ENCODE results near the gene DOCK8. TPM values are rescaled to one million over a fixed set of nuclear protein-coding genes. Genes with fewer than 3 reads are reported as not detected.

Gene DOCK8
- total RNA-seq, 1 donor from 2014 or later = 83.4 TPM

DNA sequence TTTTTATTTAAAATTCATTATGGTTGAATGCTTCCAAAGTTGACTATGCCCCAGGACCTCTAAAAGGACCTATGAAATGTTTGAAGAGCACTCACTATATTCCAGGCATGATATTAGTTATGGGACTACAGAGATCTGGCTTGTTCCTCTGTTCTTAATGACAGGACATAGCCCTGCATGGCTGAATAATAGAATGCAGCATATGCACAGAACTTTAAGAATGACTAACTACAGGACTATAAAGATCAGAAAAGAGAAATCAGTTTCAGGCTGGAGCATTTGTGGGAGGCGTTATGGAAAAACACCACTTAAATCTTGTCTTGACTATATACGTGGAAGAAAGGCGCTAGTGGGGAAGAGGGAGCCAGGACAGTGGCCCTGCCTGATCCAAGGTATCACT is 239.2 kb downstream of the DOCK8 start:
- Histone ChIP-seq H3K36me3 (peaks cover 39% of the 10 kb centered on the region), H3K4me1 (no peaks in the 10 kb centered on the region), H3K4me3 (no peak overlapping the region), H3K27me3 (no peaks in the 10 kb centered on the region), H3K27ac (no peak overlapping the region), H3K9me3 (no peaks in the 10 kb centered on the region)
- intact Hi-C loops (cut with DNase I) = no loop called here
- ATAC-seq (no peak), DNase-seq (no peak)
- TF ChIP-seq, protein P1, sequence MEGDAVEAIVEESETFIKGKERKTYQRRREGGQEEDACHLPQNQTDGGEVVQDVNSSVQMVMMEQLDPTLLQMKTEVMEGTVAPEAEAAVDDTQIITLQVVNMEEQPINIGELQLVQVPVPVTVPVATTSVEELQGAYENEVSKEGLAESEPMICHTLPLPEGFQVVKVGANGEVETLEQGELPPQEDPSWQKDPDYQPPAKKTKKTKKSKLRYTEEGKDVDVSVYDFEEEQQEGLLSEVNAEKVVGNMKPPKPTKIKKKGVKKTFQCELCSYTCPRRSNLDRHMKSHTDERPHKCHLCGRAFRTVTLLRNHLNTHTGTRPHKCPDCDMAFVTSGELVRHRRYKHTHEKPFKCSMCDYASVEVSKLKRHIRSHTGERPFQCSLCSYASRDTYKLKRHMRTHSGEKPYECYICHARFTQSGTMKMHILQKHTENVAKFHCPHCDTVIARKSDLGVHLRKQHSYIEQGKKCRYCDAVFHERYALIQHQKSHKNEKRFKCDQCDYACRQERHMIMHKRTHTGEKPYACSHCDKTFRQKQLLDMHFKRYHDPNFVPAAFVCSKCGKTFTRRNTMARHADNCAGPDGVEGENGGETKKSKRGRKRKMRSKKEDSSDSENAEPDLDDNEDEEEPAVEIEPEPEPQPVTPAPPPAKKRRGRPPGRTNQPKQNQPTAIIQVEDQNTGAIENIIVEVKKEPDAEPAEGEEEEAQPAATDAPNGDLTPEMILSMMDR (IDR thresholded peaks at IDR 0.05) = no peak

DNA sequence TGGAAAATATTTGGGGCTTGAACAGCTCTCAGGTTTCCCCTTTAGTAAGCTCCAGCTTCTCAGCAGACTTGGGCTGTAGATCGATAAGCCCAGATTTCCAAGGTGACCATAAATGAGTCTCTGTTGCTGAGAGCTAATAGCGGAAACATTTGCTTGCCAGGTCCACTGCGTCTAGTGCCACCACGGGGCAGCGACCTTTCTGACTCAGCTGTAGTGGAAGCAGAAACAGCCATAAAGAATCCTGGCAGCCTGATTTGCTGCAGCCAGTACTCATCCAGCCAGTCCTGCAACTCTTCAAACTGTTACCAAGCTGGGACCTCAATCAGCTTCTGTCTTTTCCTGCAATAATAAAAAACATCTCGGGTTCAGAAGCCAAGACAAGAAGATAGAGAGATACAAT is 241.7 kb downstream of the DOCK8 start:
- ATAC-seq = no peak
- Histone ChIP-seq H3K4me3 (no peak overlapping the region), H3K36me3 (peaks cover 17% of the 10 kb centered on the region), H3K27me3 (no peaks in the 10 kb centered on the region), H3K4me1 (no peaks in the 10 kb centered on the region), H3K27ac (no peak overlapping the region), H3K9me3 (no peaks in the 10 kb centered on the region)
- TF ChIP-seq, protein P1 (IDR thresholded peaks at IDR 0.05) = no peak
- intact Hi-C loops (cut with DNase I) = no loop called here
- DNase-seq = no peak

DNA sequence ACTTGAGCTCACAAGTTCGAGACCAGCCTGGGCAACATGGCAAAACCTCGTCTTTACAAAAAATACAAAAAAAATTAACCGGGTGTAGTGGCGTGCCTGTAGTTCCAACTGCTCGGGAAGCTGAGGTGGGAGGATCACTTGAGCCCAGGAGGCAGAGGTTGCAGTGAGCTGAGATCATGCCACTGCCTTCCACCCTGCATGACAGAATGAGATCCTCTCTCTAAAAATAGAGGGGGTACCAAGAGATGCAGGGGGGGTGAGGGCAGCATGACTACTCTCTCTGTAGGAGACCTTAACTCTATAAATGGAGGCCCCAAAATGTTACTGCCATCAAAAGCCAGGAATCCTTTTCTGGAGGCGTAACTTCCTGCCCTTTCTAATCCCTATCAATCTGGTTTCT is 243.9 kb downstream of the DOCK8 start:
- no peaks in the 10 kb centered on the region for H3K9me3 ChIP-seq
- TF ChIP-seq, protein P1 (IDR thresholded peaks at IDR 0.05) = no peak
- peaks cover 4% of the 10 kb centered on the region for H3K36me3 ChIP-seq
- H3K27me3 ChIP-seq = no peaks in the 10 kb centered on the region
- no peak for ATAC-seq
- intact Hi-C loops (cut with DNase I) = no loop called here
- H3K4me3 ChIP-seq = no peak overlapping the region
- DNase-seq = no peak
- H3K4me1 ChIP-seq = no peaks in the 10 kb centered on the region
- no peak overlapping the region for H3K27ac ChIP-seq

DNA sequence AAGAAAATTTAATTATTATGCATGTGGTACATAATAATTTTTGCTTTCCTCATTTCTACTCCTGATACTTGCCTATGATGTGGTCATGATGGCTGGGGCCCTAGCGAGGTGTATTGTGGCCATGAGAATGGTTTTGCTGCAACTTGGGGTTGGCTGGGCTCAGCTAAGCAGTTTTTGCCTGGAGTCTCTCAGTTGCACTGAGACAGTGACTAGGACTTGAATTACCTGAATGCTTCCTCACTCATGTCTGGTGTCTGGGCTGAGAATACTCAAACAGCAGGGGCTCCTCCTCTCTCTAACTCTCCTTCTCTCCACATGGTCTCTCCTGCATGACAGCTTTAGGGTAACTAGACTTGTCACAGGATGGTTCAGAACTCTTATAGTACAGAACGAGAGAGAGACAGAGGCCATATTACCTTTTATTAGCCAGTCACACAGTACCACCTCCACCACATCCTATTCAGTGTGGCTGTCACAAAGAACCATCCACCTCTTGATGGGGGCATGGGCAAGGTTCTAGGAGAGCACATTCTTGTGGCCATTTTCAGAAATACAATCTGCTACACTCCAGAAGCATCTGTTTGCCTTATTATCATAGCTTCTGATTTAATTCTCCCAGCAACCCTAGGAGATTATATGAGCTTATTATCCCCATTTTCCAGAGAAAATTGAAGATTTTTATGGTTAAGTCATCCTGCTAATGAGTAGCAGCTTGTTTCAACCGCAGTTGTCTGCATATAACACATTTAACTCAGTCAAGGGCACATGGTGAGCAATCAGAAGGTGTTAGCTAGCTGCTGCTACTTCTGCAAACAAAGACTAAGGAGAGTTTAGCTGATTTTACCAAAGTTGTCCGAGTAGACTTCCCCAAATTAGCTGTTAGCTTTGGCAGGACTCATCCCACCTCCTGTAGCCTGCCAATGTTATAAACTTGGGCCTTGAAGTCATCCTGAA is 245.1 kb downstream of the DOCK8 start:
- TF ChIP-seq, protein P1 (IDR thresholded peaks at IDR 0.05) = no peak
- Histone ChIP-seq H3K4me1 (no peaks in the 10 kb centered on the region), H3K27ac (no peak overlapping the region), H3K27me3 (no peaks in the 10 kb centered on the region), H3K4me3 (no peak overlapping the region), H3K9me3 (no peaks in the 10 kb centered on the region), H3K36me3 (peaks cover 4% of the 10 kb centered on the region)
- no peak for DNase-seq
- intact Hi-C loops (cut with DNase I) = no loop called here
- ATAC-seq = peak; percentile 35

DNA sequence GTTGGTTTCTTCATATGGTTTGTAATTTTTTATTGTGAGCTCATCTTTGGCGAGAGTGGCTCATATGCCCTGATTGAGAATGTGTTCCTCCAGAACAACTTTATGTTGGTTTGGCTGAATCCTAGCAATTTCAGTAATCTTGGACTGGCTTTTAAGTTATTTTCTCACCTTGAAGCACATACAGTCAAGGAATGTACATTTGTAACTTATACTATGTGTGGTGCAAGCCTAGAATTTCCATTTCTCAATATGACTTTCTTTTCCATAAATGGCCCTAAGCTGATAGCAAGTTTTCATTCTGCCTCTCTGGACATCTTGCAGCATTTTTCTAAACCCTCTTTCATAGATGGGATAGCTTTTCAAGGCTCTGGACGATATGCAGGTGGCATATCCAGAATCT is 247.5 kb downstream of the DOCK8 start:
- no peak for DNase-seq
- Histone ChIP-seq H3K4me3 (no peak overlapping the region), H3K9me3 (no peaks in the 10 kb centered on the region), H3K36me3 (peaks cover 4% of the 10 kb centered on the region), H3K27ac (no peak overlapping the region), H3K27me3 (no peaks in the 10 kb centered on the region), H3K4me1 (no peaks in the 10 kb centered on the region)
- TF ChIP-seq, protein P1 (IDR thresholded peaks at IDR 0.05) = no peak
- ATAC-seq = no peak
- intact Hi-C loops (cut with DNase I) = no loop called here

Measured in upper lobe of right lung (tissue), 1 donor.